Endometrial microvascular endothelial cells (primary cell): ENCODE results near the gene ESRP2. TPM values are rescaled to one million over a fixed set of nuclear protein-coding genes. Genes with fewer than 3 reads are reported as not detected.

Experiments
- in situ Hi-C: cut with HindIII; loops from 2 replicates; pipeline ENCODE4 v1.10.0; 2017; ENCODE audit warnings: low sequenced_read_pairs, low pct_unique_long_range_greater_than_20kb; ENCODE audit errors: inconsistent ontology term
- total RNA-seq: library from RNA; depleted of rRNA; stranded (reverse); fragments of >200 nt; gene quantifications from one replicate; pipeline ENCODE4 v1.2.3, GENCODE V29; 2015; ENCODE audit errors: inconsistent ontology term

Gene ESRP2
- total RNA-seq, 1 donor from 2014 or later, result 0.19 TPM

GRCh38 chr16:68244903-68245853 is 9.3 kb upstream of the ESRP2 start, which contains the start of gene PLA2G15:
Gene PLA2G15 (plus strand): TSS chr16:68245373. CDS start chr16:68245427, 54 bp downstream.
- in situ Hi-C loops, result no loop called here

GRCh38 chr16:68244481-68244902 is 8.6 kb upstream of the ESRP2 start:
- in situ Hi-C loops, result no loop called here

- in situ Hi-C loops, result no loop called here
These were observed 7.3 kb upstream of the ESRP2 start for GRCh38 chr16:68242926-68243858.

- in situ Hi-C loops, result no loop called here
These were observed 6.2 kb upstream of the ESRP2 start for GRCh38 chr16:68242085-68242484.

- in situ Hi-C loops, result no loop called here
These were observed 2.1 kb upstream of the ESRP2 start for GRCh38 chr16:68238029-68238345.

- in situ Hi-C loops, result no loop called here
These were observed 1.5 kb upstream of the ESRP2 start for GRCh38 chr16:68237243-68238028.

GRCh38 chr16:68236826-68237242 is 907 bp upstream of the ESRP2 start:
- in situ Hi-C loops, result no loop called here

- in situ Hi-C loops, result no loop called here
These were observed 354 bp upstream of the ESRP2 start for GRCh38 chr16:68236137-68236825.

GRCh38 chr16:68235108-68235886 is 630 bp downstream of the ESRP2 start:
- in situ Hi-C loops, result no loop called here

- in situ Hi-C loops, result no loop called here
These were observed 1.5 kb downstream of the ESRP2 start for GRCh38 chr16:68234188-68235107.

- in situ Hi-C loops, result no loop called here
These were observed 2.1 kb downstream of the ESRP2 start for GRCh38 chr16:68233835-68234187.

GRCh38 chr16:68233085-68233834 is 2.7 kb downstream of the ESRP2 start:
- in situ Hi-C loops, result no loop called here

- in situ Hi-C loops, result no loop called here
These were observed 3.6 kb downstream of the ESRP2 start for GRCh38 chr16:68232335-68232734.

GRCh38 chr16:68231384-68232136 is 4.4 kb downstream of the ESRP2 start:
- in situ Hi-C loops, result no loop called here

GRCh38 chr16:68230956-68231355 is 5.0 kb downstream of the ESRP2 start:
- in situ Hi-C loops, result no loop called here
